ENCODE data around the gene PGA5.

DNA sequence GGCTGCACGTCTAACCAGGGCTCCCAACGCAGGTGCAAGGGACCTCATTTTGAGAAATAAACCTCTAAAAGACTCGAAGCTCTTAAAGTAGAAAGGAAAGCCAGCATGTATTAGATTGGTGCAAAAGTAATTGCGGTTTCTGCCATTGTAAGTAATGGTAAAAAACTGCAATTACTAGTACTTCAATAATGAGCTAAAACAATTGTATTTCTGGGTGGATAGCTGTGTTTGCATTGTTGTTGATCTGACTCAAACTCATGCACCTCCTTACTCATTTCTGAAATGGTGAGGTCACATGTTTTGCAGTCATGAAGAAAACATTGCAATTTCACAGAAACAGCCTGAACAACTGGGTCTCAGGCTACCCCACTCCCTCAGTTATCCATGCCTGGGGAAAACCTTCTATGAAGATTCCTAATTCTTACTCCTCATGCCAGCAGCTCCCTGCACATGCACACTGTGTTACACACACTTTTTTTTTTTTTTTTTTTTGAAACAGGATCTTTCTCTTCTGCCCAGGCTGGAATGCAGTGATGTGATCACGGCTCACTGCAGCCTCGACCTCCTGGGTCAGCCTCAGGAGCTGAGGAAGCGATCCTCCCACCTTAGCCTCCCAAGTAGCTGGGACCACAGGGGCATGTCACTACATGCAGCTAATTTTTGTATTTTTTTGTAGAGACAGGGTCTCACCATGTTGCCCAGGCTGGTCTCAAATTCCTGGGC, 29.5 kb downstream of the PGA5 start:
- TF ChIP-seq PATZ1 (CRISPR knock-in tag; IDR thresholded peaks at IDR 0.05; ENCODE audit: borderline replicate concordance): no peak
- no peak for TF ChIP-seq ZNF8 (CRISPR knock-in tag; IDR thresholded peaks at IDR 0.05)
- TF ChIP-seq PPARA (CRISPR knock-in tag; IDR thresholded peaks at IDR 0.05; ENCODE audit: borderline replicate concordance): no peak
- TF ChIP-seq TSHZ2 (CRISPR knock-in tag; IDR thresholded peaks at IDR 0.05): no peak
